Measurements from ENCODE around the gene PDHX.
"Not testable (repeated sequence)": the region's sequence is repeated elsewhere in the genome, so short reads cannot be mapped to it uniquely, and the experiment has no call there.

PDHX gene

GRCh38 chr11:34916015-34916842 lies at the start of gene PDHX, which contains the start of gene APIP:
Gene PDHX (plus strand): TSS chr11:34916618. CDS start chr11:34916656, 38 bp downstream.
Gene APIP (minus strand): TSS chr11:34916379. CDS start chr11:34916284, 95 bp downstream.
- DNase-seq (ENCODE audit: low read depth) = peak; percentile 99

- DNase-seq (ENCODE audit: low read depth) = no peak
These were observed 47.0 kb upstream of the PDHX start for GRCh38 chr11:34869425-34869824.

GRCh38 chr11:34870548-34871196 lies 45.7 kb upstream of the PDHX start:
- DNase-seq (ENCODE audit: low read depth) = no peak

- DNase-seq (ENCODE audit: low read depth) = no peak
These were observed 42.2 kb upstream of the PDHX start for GRCh38 chr11:34874202-34874601.

GRCh38 chr11:34877375-34877975 lies 38.9 kb upstream of the PDHX start:
- DNase-seq (ENCODE audit: low read depth) = no peak

- no peak for DNase-seq (ENCODE audit: low read depth)
These were observed 34.5 kb upstream of the PDHX start for GRCh38 chr11:34881900-34882299.

- DNase-seq (ENCODE audit: low read depth) = no peak
These were observed 29.8 kb upstream of the PDHX start for GRCh38 chr11:34886609-34887008.

- DNase-seq (ENCODE audit: low read depth) = no peak
These were observed 29.2 kb upstream of the PDHX start for GRCh38 chr11:34887260-34887659.

GRCh38 chr11:34890089-34890488 lies 26.3 kb upstream of the PDHX start:
- no peak for DNase-seq (ENCODE audit: low read depth)

GRCh38 chr11:34890812-34891211 lies 25.6 kb upstream of the PDHX start:
- DNase-seq (ENCODE audit: low read depth) = peak; percentile 51

GRCh38 chr11:34891611-34892010 lies 24.8 kb upstream of the PDHX start:
- DNase-seq (ENCODE audit: low read depth) = no peak

- DNase-seq (ENCODE audit: low read depth) = no peak
These were observed 23.0 kb upstream of the PDHX start for GRCh38 chr11:34893416-34893815.

GRCh38 chr11:34896191-34896590 lies 20.2 kb upstream of the PDHX start:
- not testable (repeated sequence) for DNase-seq (ENCODE audit: low read depth)

- no peak for DNase-seq (ENCODE audit: low read depth)
These were observed 19.1 kb upstream of the PDHX start for GRCh38 chr11:34897171-34897870.

- DNase-seq (ENCODE audit: low read depth) = no peak
These were observed 17.9 kb upstream of the PDHX start for GRCh38 chr11:34898474-34898873.

GRCh38 chr11:34899633-34900016 lies 16.8 kb upstream of the PDHX start:
- DNase-seq (ENCODE audit: low read depth) = no peak

GRCh38 chr11:34904421-34904955 lies 11.9 kb upstream of the PDHX start:
- DNase-seq (ENCODE audit: low read depth) = no peak

- DNase-seq (ENCODE audit: low read depth) = no peak
These were observed 10.8 kb upstream of the PDHX start for GRCh38 chr11:34905666-34906065.

- no peak for DNase-seq (ENCODE audit: low read depth)
These were observed 8.4 kb upstream of the PDHX start for GRCh38 chr11:34907934-34908593.

GRCh38 chr11:34909415-34909814 lies 7.0 kb upstream of the PDHX start:
- DNase-seq (ENCODE audit: low read depth) = no peak

- no peak for DNase-seq (ENCODE audit: low read depth)
These were observed 6.5 kb upstream of the PDHX start for GRCh38 chr11:34909955-34910354.

- DNase-seq (ENCODE audit: low read depth) = no peak
These were observed 5.6 kb upstream of the PDHX start for GRCh38 chr11:34910817-34911216.

Measured in EH (cell line).